ENCODE data around the gene OSBPL8.

Gene OSBPL8

DNA sequence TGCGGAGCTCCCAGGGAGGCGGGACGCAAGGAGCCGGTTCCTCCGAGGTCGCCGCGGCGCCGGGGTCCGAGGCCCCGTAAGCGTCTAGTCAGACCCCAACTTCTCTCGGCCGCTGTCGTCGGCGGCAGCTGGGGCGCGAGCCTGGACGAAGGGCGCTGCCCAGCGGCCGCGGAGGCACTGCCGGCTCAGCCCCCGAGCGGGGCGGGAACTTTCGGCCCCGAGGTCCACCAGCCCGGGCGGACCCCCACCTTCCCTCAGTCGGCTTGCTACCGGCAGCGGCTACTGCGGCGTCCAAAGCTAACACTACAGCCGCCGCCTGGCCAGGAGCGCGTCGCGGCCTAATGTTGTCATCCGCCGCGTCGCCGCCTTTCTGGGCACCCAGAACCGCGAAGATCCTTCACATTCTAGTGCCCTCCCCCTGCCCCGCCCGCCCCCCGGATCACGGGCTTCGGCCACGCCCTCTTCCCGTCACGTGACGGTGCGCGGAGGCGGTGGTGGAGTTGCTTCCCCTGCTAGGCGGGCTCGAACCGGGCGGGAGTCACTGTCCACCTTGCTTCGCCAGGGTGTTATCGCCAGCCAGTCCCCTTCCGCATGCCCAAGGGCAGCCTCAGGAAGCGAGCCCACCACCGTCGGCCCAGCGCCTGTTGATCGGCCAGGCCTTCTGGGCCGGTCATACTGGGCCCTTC lies at the start of gene OSBPL8:
TSS of gene OSBPL8 (minus strand) at position 372 of the 686 bp plus-strand sequence. CDS start 72,220 bp downstream, outside the sequence.
- peak; percentile 69 for DNase-seq (ENCODE audit: low read depth)

DNA sequence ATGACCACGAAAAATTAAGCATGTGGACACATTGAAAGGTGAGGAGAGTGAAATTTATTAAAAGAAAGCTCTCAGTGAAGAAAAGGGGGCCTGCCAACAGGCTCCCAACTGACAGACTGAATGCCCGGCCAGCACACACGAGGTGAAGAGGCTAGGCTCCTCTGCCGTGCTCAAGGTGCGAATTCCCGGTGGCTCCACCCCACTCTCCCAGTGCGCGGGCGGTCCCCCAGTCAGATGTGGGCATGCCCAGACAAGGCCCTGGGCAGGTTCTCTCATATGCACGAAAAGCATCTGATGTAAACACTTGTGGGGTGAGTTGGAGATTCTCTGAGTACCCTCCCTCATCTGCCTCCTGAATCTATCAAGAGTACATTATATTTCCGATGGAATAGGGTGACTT lies 48.5 kb upstream of the OSBPL8 start:
- DNase-seq (ENCODE audit: low read depth), result no peak

DNA sequence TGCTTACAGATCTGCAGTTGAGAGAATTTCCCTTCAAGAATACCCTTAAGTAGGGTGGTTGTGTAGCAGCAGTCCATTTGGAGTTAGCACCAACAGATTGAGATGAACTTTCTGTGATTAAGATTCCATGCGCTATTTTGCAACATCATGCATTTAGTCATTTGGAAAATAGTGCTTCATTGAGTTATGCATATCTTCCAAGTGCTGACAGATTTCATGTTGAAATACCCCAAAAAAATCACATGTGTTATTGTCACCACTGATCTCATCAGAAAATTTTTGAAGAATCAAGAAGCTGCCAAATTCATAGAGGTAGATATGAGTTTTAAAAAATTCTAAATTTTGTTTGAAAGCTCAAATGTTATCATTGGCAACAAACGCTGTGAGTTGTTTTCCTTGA lies 35.5 kb upstream of the OSBPL8 start:
- no peak for DNase-seq (ENCODE audit: low read depth)

DNA sequence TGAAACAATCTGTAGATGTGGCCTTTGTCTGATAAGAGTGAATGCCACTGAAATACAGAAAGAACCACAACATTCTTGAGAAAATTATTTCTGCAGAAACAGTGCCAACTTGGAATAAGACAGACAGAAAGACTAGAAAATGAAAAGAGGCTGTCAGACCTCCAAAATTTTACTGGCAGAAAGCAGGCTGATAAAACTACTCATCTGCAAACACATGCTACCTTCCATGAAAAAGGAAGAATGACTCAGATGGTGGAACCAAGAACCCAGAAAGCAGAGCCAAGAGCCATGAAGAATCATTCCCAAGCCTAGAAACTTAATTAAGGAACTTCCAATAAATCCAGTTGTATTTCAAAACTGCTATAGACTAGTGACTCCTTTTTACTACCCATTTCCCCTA lies 31.9 kb upstream of the OSBPL8 start:
- no peak for DNase-seq (ENCODE audit: low read depth)

- DNase-seq (ENCODE audit: low read depth), result no peak
Measured at GRCh38 chr12:76590131-76590530, 30.6 kb upstream of the OSBPL8 start.

DNA sequence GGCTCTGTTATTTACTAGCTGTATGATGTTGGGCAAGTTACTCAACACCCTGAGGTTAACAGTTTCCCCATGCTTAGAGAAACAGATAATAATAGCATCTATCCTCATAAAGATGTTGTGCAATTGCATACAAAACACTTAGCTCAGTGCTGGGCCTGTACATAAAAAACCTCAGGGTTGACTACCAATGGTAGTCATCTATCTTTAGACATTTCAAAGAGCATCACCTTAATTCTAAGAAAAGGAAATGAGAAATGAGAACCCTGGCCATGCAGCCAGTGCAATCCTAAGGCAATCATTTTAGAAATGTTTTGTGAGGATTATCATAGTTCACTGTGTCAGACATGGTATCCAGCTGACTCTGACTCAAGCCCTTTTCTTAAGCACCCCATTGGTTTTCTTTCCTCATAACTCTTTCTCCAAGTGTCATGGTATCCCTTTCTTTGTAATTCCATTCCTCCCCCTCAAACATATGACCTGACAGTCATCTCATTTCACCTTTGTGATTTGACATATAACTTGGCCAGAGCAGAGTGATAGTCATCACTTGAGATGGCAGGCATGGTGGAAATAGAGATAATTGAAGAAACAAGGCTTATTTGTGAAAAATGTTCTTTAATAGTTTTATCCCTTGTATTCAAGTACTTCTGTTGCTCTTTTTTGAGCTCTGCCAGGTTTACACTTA lies 29.5 kb upstream of the OSBPL8 start:
- peak; percentile 64 for DNase-seq (ENCODE audit: low read depth)

DNA sequence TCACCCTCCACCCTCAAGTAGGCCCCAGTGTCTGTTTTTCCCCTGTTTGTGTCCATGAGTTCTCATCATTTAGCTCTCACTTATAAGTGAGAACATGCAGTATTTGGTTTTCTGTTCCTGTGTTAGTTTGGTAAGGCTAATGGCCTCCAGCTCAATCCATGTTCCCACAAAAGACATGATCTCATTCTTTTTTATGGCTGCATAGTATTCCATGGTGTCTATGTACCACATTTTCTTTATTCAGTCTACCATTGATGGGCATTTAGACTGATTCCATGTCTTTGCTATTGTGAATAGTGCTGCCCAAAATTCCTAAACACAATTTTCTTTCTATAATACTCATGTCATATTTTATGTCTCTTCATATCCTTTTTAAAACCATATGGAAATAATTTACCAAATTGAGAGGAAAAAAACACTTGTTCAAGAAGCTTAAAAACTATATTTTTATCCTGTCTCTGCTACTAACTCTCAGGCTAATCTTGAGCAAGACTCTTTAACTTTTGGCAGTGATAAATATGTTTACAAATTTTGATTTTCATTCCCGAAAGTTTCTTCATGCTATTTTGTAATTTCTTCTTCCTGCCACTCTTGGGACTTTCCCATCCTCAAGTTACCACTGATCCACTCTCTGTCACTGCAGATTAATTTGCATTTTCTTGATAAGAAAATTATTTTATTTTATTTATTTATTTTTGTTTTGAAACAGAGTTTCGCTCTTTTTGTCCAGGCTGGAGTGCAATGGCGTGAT lies 28.0 kb upstream of the OSBPL8 start:
- DNase-seq (ENCODE audit: low read depth), result no peak

GRCh38 chr12:76586764-76587395 lies 27.3 kb upstream of the OSBPL8 start:
- DNase-seq (ENCODE audit: low read depth), result no peak

GRCh38 chr12:76583301-76583700 lies 23.7 kb upstream of the OSBPL8 start:
- no peak for DNase-seq (ENCODE audit: low read depth)

DNA sequence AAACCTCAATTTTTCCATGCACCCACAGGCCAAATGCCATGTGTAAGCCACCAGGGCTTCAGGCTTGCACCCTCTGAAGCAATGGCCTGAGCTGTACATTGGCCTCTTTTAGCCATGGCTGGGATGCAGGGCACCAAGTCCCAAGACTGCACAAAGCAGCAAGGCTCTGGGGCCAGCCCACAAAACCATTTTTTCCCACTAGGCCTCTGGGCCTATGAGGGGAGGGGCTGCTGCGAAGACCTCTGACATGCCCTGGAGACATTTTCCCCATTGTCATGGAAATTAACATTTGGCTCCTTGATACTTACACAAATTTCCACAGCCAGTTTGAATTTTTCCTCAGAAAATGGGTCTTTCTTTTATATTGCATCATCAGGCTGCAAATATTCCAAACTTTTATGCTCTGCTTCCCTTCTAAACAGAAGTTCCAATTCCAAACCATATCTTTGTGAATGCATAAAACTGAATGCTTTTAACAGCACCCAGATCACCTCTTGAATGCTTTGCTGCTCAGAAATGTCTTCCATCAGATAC lies 14.3 kb upstream of the OSBPL8 start:
- DNase-seq (ENCODE audit: low read depth), result no peak

- DNase-seq (ENCODE audit: low read depth), result no peak
Measured at GRCh38 chr12:76571256-76571655, 11.7 kb upstream of the OSBPL8 start.

DNA sequence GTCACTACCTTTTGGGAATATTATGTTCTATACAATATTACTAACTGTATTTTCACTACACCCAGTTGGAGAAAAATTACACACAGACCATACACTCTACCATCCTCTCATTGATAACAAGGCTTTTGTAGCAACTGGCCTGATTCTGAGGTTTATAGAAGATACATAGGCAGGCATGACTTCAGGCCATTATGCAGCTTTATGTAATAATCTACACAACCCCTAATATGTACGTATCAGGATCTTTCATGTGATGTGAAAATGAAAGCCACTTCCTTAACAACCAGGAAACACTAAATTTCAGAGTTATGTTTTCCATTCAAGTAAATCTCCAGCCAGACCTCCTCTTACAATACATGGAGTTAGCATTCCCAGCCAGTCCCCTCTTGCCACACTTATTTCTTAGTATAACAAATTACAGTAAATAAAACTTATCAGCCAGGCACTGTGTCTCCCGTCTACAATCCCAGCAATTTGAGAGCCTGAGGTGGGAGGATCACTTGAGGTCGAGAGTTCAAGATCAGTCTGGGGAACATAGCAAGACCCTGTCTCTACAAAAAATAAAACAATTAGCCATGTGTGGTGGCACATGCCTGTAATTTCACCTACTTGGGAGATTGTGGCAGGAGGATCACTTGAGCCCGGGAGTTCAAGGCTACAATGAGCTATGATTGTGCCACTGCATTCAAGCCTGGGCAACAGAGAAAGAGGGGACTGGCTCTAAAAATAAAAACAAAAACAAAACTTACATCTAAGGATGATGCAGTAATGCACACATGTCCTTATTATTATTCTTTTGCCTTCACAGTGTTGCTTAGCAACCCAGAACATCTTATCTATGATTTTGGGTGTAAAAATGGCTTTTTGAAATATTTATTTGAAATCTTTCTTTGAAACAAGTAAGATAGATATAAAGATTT lies 10.4 kb upstream of the OSBPL8 start:
- no peak for DNase-seq (ENCODE audit: low read depth)

GRCh38 chr12:76568888-76569551 lies 9.4 kb upstream of the OSBPL8 start:
- no peak for DNase-seq (ENCODE audit: low read depth)

- no peak for DNase-seq (ENCODE audit: low read depth)
Measured at GRCh38 chr12:76568130-76568529, 8.6 kb upstream of the OSBPL8 start.

GRCh38 chr12:76563061-76563460 lies 3.5 kb upstream of the OSBPL8 start:
- no peak for DNase-seq (ENCODE audit: low read depth)

DNA sequence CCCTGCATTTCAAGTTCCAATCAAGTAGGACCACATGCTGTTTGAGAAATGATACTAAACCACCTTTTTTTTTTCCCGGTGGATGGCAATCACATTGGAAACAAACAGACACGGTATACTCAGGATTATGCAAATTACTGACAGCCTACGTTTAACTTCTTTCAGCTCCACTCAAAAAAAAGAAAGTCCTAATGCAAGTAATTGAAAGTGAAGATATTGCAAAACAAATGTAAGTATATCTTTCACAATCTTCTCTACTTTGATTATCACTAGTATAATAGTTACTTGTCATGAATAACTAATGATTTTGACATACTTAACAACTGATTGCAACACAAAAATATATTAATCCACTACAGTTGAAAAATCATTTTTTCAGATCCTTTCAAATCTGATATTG lies 2.6 kb upstream of the OSBPL8 start:
- no peak for DNase-seq (ENCODE audit: low read depth)

DNA sequence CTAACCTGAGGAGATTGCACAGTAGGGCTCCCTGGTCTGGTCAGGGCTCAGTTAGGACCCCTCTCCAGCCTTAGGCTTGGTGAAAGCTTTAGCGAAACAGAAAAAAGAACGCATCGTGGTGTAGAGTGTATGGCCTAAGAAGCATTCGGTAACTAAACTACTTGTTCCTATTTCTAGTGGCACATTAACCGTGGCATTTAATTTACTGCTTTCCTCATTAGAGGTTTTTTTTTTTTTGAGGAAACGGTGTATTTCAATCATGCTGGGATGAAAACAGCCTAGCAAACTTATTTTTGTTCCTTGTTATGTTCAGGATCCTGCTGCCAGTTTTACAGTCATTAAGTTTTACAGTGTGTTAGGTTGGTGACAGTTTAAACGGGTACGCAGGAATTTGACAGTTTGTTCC lies 518 bp upstream of the OSBPL8 start:
- DNase-seq (ENCODE audit: low read depth), result no peak

DNA sequence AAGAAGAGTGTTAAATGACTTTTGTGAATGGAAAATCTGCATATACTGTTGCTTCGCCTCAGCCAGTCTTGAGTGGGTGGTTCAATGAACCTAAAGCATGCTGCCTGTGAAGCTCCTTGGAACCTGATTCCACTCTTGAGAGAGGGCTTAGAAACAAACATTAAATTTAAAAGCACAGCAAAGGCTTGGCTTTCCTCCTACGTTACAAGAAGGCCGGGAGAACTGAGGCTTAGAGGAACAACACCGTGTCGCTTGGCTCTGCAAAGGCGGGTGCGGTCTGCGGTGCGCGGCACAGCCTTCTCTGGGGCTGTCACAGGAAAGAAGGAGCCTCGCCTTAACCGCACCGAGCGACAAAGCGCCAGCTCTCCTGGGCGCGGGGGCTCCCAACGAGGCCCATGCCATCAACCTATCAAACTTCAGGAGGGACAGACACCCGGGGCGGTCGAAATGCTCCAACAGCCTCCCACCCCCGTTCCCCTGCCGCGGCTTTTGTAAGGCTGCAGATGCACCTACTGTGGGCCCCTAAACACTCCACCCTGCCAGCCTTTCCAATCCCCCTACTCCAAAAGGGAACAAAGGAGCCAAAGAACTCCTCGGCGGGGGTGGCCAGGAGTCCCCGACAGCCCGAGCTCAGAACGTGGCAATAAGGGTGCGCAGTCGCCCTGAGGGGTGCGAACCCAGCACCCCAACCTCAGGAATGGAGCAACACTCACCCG lies 729 bp downstream of the OSBPL8 start:
- peak; percentile 10 for DNase-seq (ENCODE audit: low read depth)

GRCh38 chr12:76556368-76556767 lies 3.2 kb downstream of the OSBPL8 start:
- DNase-seq (ENCODE audit: low read depth), result no peak

GRCh38 chr12:76555797-76556196 lies 3.8 kb downstream of the OSBPL8 start:
- no peak for DNase-seq (ENCODE audit: low read depth)
